Endodermal cell (in vitro differentiated cells): ENCODE measurements around the gene FKBP15. TPM values are rescaled to one million over a fixed set of nuclear protein-coding genes. Genes with fewer than 3 reads are reported as not detected.

Source experiments
- DNase-seq: peaks from one replicate; pipeline ENCODE4 v3.0.0-alpha.2; 2017
- H3K27ac ChIP-seq: 2 replicates; pipeline ENCODE4 v1.5.1; 2013; ENCODE audit warnings: mild to moderate bottlenecking, low read depth, low read length, moderate library complexity
- H3K27me3 ChIP-seq: 2 replicates; pipeline ENCODE4 v1.6.1; 2013; ENCODE audit warnings: mild to moderate bottlenecking, low read length, moderate library complexity; ENCODE audit not compliant: insufficient read depth, control insufficient read depth, poor library complexity, severe bottlenecking
- H3K36me3 ChIP-seq: 2 replicates; pipeline ENCODE4 v1.7.0; 2013; ENCODE audit warnings: mild to moderate bottlenecking, low read length, moderate library complexity; ENCODE audit not compliant: control insufficient read depth, insufficient read depth
- H3K4me1 ChIP-seq: one replicate; pipeline ENCODE4 v1.7.0; 2013; ENCODE audit warnings: low read length; ENCODE audit not compliant: control insufficient read depth, insufficient read depth
- H3K4me3 ChIP-seq: 2 replicates; pipeline ENCODE4 v1.5.1; 2013; ENCODE audit warnings: mild to moderate bottlenecking, low read length, moderate library complexity
- H3K9ac ChIP-seq: 2 replicates; pipeline ENCODE4 v1.6.1; 2013; ENCODE audit warnings: mild to moderate bottlenecking, low read length, moderate library complexity; ENCODE audit not compliant: poor library complexity, severe bottlenecking; ENCODE audit errors: extremely low read depth
- H3K9me3 ChIP-seq: 2 replicates; pipeline ENCODE4 v1.6.1; 2013; ENCODE audit warnings: mild to moderate bottlenecking, low read length, moderate library complexity; ENCODE audit not compliant: control insufficient read depth
- H3K27ac Mint-ChIP-seq: 2 replicates; pipeline ENCODE4 v1.8.0; 2020; ENCODE audit warnings: mixed read lengths
- H3K27me3 Mint-ChIP-seq: 2 replicates; pipeline ENCODE4 v1.8.0; 2021; ENCODE audit warnings: mild to moderate bottlenecking, mixed read lengths; ENCODE audit not compliant: insufficient read depth
- H3K36me3 Mint-ChIP-seq: 2 replicates; pipeline ENCODE4 v1.8.0; 2020; ENCODE audit warnings: low read depth, mixed read lengths
- H3K4me1 Mint-ChIP-seq: 2 replicates; pipeline ENCODE4 v1.8.0; 2020; ENCODE audit warnings: mixed read lengths
- H3K4me3 Mint-ChIP-seq: 2 replicates; pipeline ENCODE4 v1.8.0; 2020; ENCODE audit warnings: mild to moderate bottlenecking, moderate library complexity, mixed read lengths
- H3K9me3 Mint-ChIP-seq: 2 replicates; pipeline ENCODE4 v1.8.0; 2020; ENCODE audit warnings: mild to moderate bottlenecking, mixed read lengths
- WGBS, 2 experiments: methylation state at CpG; one replicate each; pipeline versions ENCODE4 v1.1.5 to v1.1.7; 2013; ENCODE audit warnings: missing lambda C conversion rate in 2 of 2, mixed read lengths in 1 of 2; ENCODE audit not compliant: insufficient coverage in 1 of 2, insufficient read length in 1 of 2; 5-methylcytosine and 5-hydroxymethylcytosine counted together
- total RNA-seq, 2 donors: library from RNA; stranded (reverse); fragmentation: NEBNext Ultra II Directional in 1 of 2; extraction: Animal tissue kit (Norgen Biotek cat#: 25700) in 1 of 2; gene quantifications; 2 replicates in 1 of 2; 3 replicates in 1 of 2; pipeline ENCODE4 v1.2.1, GENCODE V29; 2021
- TF ChIP-seq, protein P1 (sequence below): fragments of 200-600 bp; sonication (generic); conservative IDR thresholded peaks from 2 replicates; pipeline ENCODE4 v1.5.0; 2021; ENCODE audit warnings: antibody characterized with exemption, mild to moderate bottlenecking

Gene FKBP15
- total RNA-seq, 2 donors from 2014 or later, result 17.1 to 19.6 TPM

DNA sequence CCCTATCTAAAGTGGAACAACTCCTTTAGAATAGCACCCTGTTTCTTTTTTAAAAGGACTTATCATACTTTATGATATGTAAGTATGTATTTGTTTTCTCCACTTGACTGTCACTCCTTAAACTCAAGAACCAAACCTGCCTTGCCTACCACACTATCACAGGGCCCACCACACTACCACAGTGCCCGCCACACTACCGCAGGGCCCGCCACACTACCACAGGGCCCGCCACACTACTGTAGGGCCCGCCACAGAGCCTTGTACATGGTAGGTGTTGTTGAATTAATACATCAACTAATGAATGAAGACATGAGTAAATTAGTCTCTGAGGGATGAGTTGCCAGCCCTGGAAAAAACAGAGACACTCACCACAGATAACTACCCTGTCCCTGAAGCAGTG is 52.3 kb downstream of the FKBP15 start:
- Histone ChIP-seq H3K27ac (no peak overlapping the region), H3K36me3 (peaks cover 82% of the 10 kb centered on the region), H3K4me3 (no peak overlapping the region), H3K4me1 (no peaks in the 10 kb centered on the region), H3K27me3 (no peaks in the 10 kb centered on the region), H3K9ac (no peak overlapping the region), H3K9me3 (no peaks in the 10 kb centered on the region)
- Mint-ChIP-seq H3K36me3 (peaks cover 73% of the 10 kb centered on the region), H3K4me3 (no peak overlapping the region), H3K27me3 (no peaks in the 10 kb centered on the region), H3K9me3 (peaks cover 3% of the 10 kb centered on the region), H3K27ac (no peak overlapping the region), H3K4me1 (no peaks in the 10 kb centered on the region)
- no peak for DNase-seq
- TF ChIP-seq, protein P1, sequence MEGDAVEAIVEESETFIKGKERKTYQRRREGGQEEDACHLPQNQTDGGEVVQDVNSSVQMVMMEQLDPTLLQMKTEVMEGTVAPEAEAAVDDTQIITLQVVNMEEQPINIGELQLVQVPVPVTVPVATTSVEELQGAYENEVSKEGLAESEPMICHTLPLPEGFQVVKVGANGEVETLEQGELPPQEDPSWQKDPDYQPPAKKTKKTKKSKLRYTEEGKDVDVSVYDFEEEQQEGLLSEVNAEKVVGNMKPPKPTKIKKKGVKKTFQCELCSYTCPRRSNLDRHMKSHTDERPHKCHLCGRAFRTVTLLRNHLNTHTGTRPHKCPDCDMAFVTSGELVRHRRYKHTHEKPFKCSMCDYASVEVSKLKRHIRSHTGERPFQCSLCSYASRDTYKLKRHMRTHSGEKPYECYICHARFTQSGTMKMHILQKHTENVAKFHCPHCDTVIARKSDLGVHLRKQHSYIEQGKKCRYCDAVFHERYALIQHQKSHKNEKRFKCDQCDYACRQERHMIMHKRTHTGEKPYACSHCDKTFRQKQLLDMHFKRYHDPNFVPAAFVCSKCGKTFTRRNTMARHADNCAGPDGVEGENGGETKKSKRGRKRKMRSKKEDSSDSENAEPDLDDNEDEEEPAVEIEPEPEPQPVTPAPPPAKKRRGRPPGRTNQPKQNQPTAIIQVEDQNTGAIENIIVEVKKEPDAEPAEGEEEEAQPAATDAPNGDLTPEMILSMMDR, result no peak
- 100% methylated on average over 4 of the region's 5 CpGs; no CpG with 5 or more reads in 1 of the 2 experiments for WGBS, 2 experiments

DNA sequence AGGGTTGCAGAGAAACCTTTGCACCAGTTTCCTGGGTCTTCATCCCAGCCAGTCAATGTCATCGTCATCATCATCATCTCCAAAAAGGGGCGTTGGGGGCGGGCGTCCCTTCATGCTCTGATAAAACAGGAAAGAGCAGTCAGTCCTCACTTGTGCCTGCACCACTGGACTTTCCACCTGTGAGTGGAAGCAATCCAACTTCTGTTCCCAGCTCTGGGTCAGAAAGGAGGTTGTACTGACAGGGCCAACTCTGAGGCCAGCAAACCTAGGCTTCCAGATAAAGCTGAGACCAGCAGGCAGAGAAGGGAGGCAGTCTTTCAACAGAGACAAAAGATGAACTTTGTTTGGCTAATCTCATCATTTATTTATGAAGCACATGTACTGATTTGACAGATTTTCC is 55.0 kb downstream of the FKBP15 start:
- no peaks in the 10 kb centered on the region for H3K9me3 ChIP-seq
- peaks cover 82% of the 10 kb centered on the region for H3K36me3 ChIP-seq
- no peak for DNase-seq
- no peaks in the 10 kb centered on the region for H3K27me3 ChIP-seq
- WGBS, 2 experiments, result 87 to 97% methylated on average over 4 of the region's 4 CpGs
- H3K27ac Mint-ChIP-seq, result no peak overlapping the region
- no peaks in the 10 kb centered on the region for H3K9me3 Mint-ChIP-seq
- H3K9ac ChIP-seq, result no peak overlapping the region
- no peak overlapping the region for H3K4me3 ChIP-seq
- no peak overlapping the region for H3K27ac ChIP-seq
- no peak overlapping the region for H3K4me3 Mint-ChIP-seq
- peaks cover 7% of the 10 kb centered on the region for H3K4me1 ChIP-seq
- no peaks in the 10 kb centered on the region for H3K27me3 Mint-ChIP-seq
- H3K36me3 Mint-ChIP-seq, result peaks cover 62% of the 10 kb centered on the region
- peaks cover 18% of the 10 kb centered on the region for H3K4me1 Mint-ChIP-seq
- TF ChIP-seq, protein P1, result no peak

DNA sequence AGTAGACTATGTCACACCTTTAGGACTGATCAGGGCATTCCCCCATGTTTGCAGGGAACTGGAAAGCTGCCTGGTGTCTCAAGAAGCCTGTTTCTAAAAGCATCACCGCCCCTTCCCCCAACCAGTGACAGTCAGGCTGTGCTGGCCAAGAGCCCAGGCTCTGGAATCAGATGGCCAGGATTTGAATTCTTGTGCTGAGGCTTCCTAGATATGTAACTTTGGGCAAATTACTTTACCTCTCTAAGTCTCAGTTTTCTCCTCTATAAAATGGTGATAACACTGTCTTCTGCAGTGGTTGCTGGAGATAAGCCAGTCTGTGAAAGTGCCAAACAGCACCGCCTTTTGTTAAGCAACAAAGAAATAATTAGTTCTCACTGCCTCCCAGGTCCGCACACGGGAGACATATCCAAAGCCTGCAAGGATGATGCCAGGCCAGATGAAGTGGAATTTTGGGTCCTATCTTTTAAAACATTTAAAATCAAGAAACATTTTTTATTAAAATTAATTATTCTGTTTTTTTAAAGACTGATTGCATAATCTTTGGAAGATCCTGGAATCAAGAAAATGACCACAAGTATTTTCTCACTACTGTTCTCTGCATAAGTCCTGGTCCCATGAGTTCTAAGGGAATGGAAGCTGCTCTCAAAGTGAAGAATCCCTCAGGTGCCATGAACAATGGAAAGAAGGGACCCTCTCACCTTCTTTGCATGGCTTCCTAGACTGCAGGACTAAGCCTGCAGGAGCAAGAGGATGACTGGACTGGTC is 56.4 kb downstream of the FKBP15 start:
- peaks cover 7% of the 10 kb centered on the region for H3K4me1 ChIP-seq
- peaks cover 75% of the 10 kb centered on the region for H3K36me3 ChIP-seq
- no peak overlapping the region for H3K9ac ChIP-seq
- Mint-ChIP-seq H3K27me3 (no peaks in the 10 kb centered on the region), H3K36me3 (peaks cover 57% of the 10 kb centered on the region), H3K9me3 (no peaks in the 10 kb centered on the region), H3K4me3 (no peak overlapping the region), H3K4me1 (peaks cover 22% of the 10 kb centered on the region), H3K27ac (no peak overlapping the region)
- no peak for DNase-seq
- TF ChIP-seq, protein P1, result no peak
- WGBS, 2 experiments, result 90 to 100% methylated on average over 1 to 4 of the region's 4 CpGs
- no peak overlapping the region for H3K4me3 ChIP-seq
- no peaks in the 10 kb centered on the region for H3K9me3 ChIP-seq
- H3K27me3 ChIP-seq, result no peaks in the 10 kb centered on the region
- no peak overlapping the region for H3K27ac ChIP-seq
